Caco-2 (cell line): ENCODE data around the gene IMMP1L. TPM values are rescaled to one million over a fixed set of nuclear protein-coding genes. Genes with fewer than 3 reads are reported as not detected.

Source experiments
- BruUV-seq: library from RNA; stranded (reverse); fragments of 400-500 nt; replicated peaks from 2 replicates; lab custom pipeline; 2021; lab: Mats Ljungman, UMichigan
- CTCF ChIA-PET: fragments of 300-600 bp; sonication (Branson Sonifier 250); formaldehyde crosslinking; loops from one replicate; lab custom pipeline; 2022; ENCODE audit warnings: antibody characterized with exemption; lab: Charles Lee
- POLR2A ChIA-PET: fragments of 300-600 bp; sonication (Branson Sonifier 250); formaldehyde crosslinking; loops from one replicate; lab custom pipeline; 2022; ENCODE audit warnings: antibody characterized with exemption; lab: Charles Lee
- DNase-seq, 2 experiments: peaks; one replicate each; pipeline versions ENCODE4 v3.0.0 to v3.0.0-alpha.2; 2020 to 2022
- H3K27me3 ChIP-seq: replicated peaks from 2 replicates; pipeline ENCODE4 v1.6.0; 2011; ENCODE audit warnings: low read length; ENCODE audit not compliant: control insufficient read depth, insufficient read depth
- H3K36me3 ChIP-seq: 2 replicates; pipeline ENCODE4 v1.5.1; 2011; ENCODE audit warnings: low read length; ENCODE audit not compliant: control insufficient read depth, insufficient read depth
- H3K4me1 ChIP-seq: fragments of 250-450 bp; sonication (Bioruptor Pico); 2 replicates; pipeline ENCODE4 v1.5.1; 2020; ENCODE audit warnings: mild to moderate bottlenecking
- H3K4me3 ChIP-seq: 2 replicates; pipeline ENCODE4 v1.5.1; 2011; ENCODE audit warnings: low read depth, mild to moderate bottlenecking, control low read depth, low read length
- H3K9me3 ChIP-seq: fragments of 250-450 bp; sonication (Bioruptor Pico); 2 replicates; pipeline ENCODE4 v1.5.1; 2020; ENCODE audit warnings: mild to moderate bottlenecking, moderate library complexity
- H3K27ac Mint-ChIP-seq: one replicate; pipeline ENCODE4 v1.8.0; 2022; ENCODE audit warnings: mixed read lengths; ENCODE audit not compliant: unreplicated experiment
- H3K27me3 Mint-ChIP-seq: one replicate; pipeline ENCODE4 v1.8.0; 2022; ENCODE audit warnings: mixed read lengths; ENCODE audit not compliant: insufficient read depth, unreplicated experiment
- H3K36me3 Mint-ChIP-seq: one replicate; pipeline ENCODE4 v1.8.0; 2022; ENCODE audit warnings: mild to moderate bottlenecking, mixed read lengths; ENCODE audit not compliant: insufficient read depth, unreplicated experiment
- H3K4me1 Mint-ChIP-seq: one replicate; pipeline ENCODE4 v1.8.0; 2022; ENCODE audit warnings: low read depth, mixed read lengths; ENCODE audit not compliant: unreplicated experiment
- H3K4me3 Mint-ChIP-seq: one replicate; pipeline ENCODE4 v1.8.0; 2022; ENCODE audit warnings: mild to moderate bottlenecking, moderate library complexity, mixed read lengths; ENCODE audit not compliant: unreplicated experiment
- H3K9me3 Mint-ChIP-seq: one replicate; pipeline ENCODE4 v1.8.0; 2022; ENCODE audit warnings: mixed read lengths; ENCODE audit not compliant: unreplicated experiment
- CTCF ChIP-seq, 2 experiments: fragments of 200-600 bp in 1 of 2; IDR thresholded peaks; 1 replicate in 1 of 2; 2 replicates in 1 of 2; pipeline versions ENCODE4 v1.5.1 to v1.8.0; 2011 to 2022; ENCODE audit warnings: antibody characterized with exemption in 1 of 2, control low read depth in 1 of 2, inconsistent platforms in 1 of 2, low read depth in 1 of 2, low read length in 1 of 2, mild to moderate bottlenecking in 1 of 2, moderate library complexity in 1 of 2; ENCODE audit not compliant: insufficient read depth in 1 of 2, severe bottlenecking in 1 of 2, unreplicated experiment in 1 of 2
- intact Hi-C: fragments of 100-400 bp; cut with micrococcal nuclease; formaldehyde crosslinking; loops from one replicate; pipeline ENCODE4 v1.10.0; 2022; ENCODE audit not compliant: unreplicated experiment
- total RNA-seq: library from RNA; stranded (reverse); gene quantifications from 2 replicates; pipeline ENCODE4 v1.2.3, GENCODE V29; 2022

Gene IMMP1L
- total RNA-seq, 1 experiment from 2014 or later: 40.1 TPM

DNA sequence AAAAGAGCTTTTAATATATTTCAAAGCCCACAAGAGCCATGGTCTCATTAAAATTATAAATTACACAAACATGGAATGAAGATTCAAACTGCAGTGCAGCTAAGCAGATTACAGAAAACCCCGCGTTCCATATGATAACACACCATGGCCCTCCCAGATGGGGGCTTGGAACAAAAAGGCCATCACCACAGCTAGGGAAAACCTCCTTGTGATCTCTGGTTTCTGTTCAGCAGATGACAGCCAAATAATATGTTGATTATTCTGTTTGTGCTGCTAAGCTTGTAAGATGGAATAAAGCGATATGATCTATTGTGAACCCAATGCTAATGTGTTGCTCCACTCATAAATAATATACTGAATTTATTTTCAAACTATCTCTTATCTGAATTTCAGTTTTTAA, 28.5 kb downstream of the IMMP1L start:
- no peaks in the 10 kb centered on the region for H3K36me3 ChIP-seq
- H3K4me1 Mint-ChIP-seq: no peaks in the 10 kb centered on the region
- H3K4me1 ChIP-seq: no peaks in the 10 kb centered on the region
- ChIA-PET CTCF (no interaction called here), POLR2A (no interaction called here)
- no peak overlapping the region for H3K4me3 Mint-ChIP-seq
- H3K27me3 ChIP-seq: no peaks in the 10 kb centered on the region
- H3K36me3 Mint-ChIP-seq: peaks cover 6% of the 10 kb centered on the region
- intact Hi-C loops: no loop called here
- no peak for TF ChIP-seq CTCF (IDR thresholded peaks at IDR 0.05; ENCODE audit: insufficient read depth in 1 of 2, low read depth in 1 of 2, low read length in 1 of 2, severe bottlenecking in 1 of 2, unreplicated experiment in 1 of 2)
- H3K27ac Mint-ChIP-seq: no peak overlapping the region
- no TSS peak for BruUV-seq
- DNase-seq: no peak
- H3K9me3 ChIP-seq: no peaks in the 10 kb centered on the region
- no peaks in the 10 kb centered on the region for H3K9me3 Mint-ChIP-seq
- H3K4me3 ChIP-seq: no peak overlapping the region
- no peaks in the 10 kb centered on the region for H3K27me3 Mint-ChIP-seq

DNA sequence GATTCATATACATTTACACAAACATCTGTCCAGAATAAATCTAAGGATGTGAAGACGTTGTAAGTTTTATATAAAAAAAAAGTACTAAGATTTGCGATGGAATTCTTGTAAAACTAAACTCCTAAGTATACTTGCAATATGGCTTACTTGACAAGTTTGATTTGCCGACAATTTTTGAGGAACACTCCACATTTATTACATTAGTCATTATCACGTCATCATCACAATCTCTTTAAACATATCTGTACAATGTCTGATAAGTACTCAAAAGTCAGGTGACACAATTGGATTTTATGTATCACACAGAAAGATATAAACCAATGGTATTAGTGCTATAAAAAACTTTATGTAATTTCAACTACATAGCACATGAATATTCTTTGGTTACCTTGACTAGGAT, 30.4 kb downstream of the IMMP1L start:
- no TSS peak for BruUV-seq
- Histone ChIP-seq H3K36me3 (no peaks in the 10 kb centered on the region), H3K4me3 (no peak overlapping the region), H3K27me3 (no peaks in the 10 kb centered on the region), H3K9me3 (no peaks in the 10 kb centered on the region), H3K4me1 (no peaks in the 10 kb centered on the region)
- intact Hi-C loops: no loop called here
- H3K27ac Mint-ChIP-seq: no peak overlapping the region
- H3K9me3 Mint-ChIP-seq: no peaks in the 10 kb centered on the region
- H3K27me3 Mint-ChIP-seq: no peaks in the 10 kb centered on the region
- no peaks in the 10 kb centered on the region for H3K4me1 Mint-ChIP-seq
- TF ChIP-seq CTCF (IDR thresholded peaks at IDR 0.05; ENCODE audit: insufficient read depth in 1 of 2, low read depth in 1 of 2, low read length in 1 of 2, severe bottlenecking in 1 of 2, unreplicated experiment in 1 of 2): no peak
- ChIA-PET CTCF (no interaction called here), POLR2A (no interaction called here)
- no peak overlapping the region for H3K4me3 Mint-ChIP-seq
- peaks cover 6% of the 10 kb centered on the region for H3K36me3 Mint-ChIP-seq
- no peak for DNase-seq

- Mint-ChIP-seq H3K9me3 (no peaks in the 10 kb centered on the region), H3K36me3 (peaks cover 6% of the 10 kb centered on the region), H3K27me3 (no peaks in the 10 kb centered on the region), H3K4me3 (no peak overlapping the region), H3K27ac (no peak overlapping the region), H3K4me1 (no peaks in the 10 kb centered on the region)
- Histone ChIP-seq H3K36me3 (no peaks in the 10 kb centered on the region), H3K9me3 (no peaks in the 10 kb centered on the region), H3K4me1 (no peaks in the 10 kb centered on the region), H3K27me3 (no peaks in the 10 kb centered on the region), H3K4me3 (no peak overlapping the region)
- DNase-seq: no peak
- ChIA-PET CTCF (no interaction called here), POLR2A (no interaction called here)
- no TSS peak for BruUV-seq
- TF ChIP-seq CTCF (IDR thresholded peaks at IDR 0.05; ENCODE audit: insufficient read depth in 1 of 2, low read depth in 1 of 2, low read length in 1 of 2, severe bottlenecking in 1 of 2, unreplicated experiment in 1 of 2): no peak
- intact Hi-C loops: no loop called here
Measured at GRCh38 chr11:31478223-31478590, 31.2 kb downstream of the IMMP1L start.
